ENCODE results near the gene LRRC75A. TPM values are rescaled to one million over a fixed set of nuclear protein-coding genes. Genes with fewer than 3 reads are reported as not detected.

The LRRC75A gene
- total RNA-seq, 1 experiment from 2014 or later, result 10.1 TPM

DNA sequence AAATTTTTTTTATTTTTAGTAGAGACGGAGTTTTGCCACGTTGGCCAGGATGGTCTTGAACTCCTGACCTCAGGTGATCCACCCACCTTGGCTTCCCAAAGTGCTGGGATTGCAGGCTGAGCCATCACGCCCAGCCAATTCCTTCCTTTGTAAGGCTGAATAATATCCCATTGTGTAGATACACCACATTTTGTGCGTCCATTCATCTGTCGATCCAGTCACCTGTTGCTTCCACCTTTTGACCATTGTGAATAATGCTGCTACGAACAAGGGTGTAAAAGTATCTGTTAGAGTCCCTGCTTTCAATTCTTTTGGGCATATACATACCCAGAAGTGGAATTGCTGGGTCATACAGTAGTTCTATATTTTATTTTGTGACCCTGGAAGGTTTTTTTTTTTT lies 61.3 kb downstream of the LRRC75A start:
- Histone ChIP-seq H3K27ac (ENCODE audit: insufficient read length, low read depth, low read length) (no peak overlapping the region), H3K4ac (ENCODE audit: low read depth, low read length) (no peak overlapping the region), H3K27me3 (ENCODE audit: insufficient read depth, low read length) (no peaks in the 10 kb centered on the region), H3K4me1 (ENCODE audit: insufficient read depth, low read length) (no peaks in the 10 kb centered on the region; the same call in 1 of the 2 replicates), H2BK20ac (ENCODE audit: low read depth, low read length, poor library complexity, severe bottlenecking) (no peak overlapping the region), H3K14ac (ENCODE audit: insufficient read depth, low read length) (no peak overlapping the region), H4K91ac (ENCODE audit: insufficient read length, low read depth, low read length) (no peak overlapping the region), H4K20me1 (ENCODE audit: control insufficient read depth, insufficient read depth, insufficient read length) (no peaks in the 10 kb centered on the region), H2AK5ac (ENCODE audit: insufficient read length, low read length) (no peak overlapping the region), H3K79me2 (ENCODE audit: insufficient read depth, low read length) (no peaks in the 10 kb centered on the region), H3K18ac (ENCODE audit: insufficient read length, low read depth, low read length) (no peak overlapping the region), H2AFZ (ENCODE audit: low read length) (no peak overlapping the region), H2BK5ac (ENCODE audit: insufficient read length, low read length) (no peak overlapping the region), H2BK15ac (ENCODE audit: low read depth, low read length) (no peak overlapping the region), H3K9ac (ENCODE audit: extremely low read depth, insufficient read length, low read length) (no peak overlapping the region), H4K5ac (ENCODE audit: insufficient read length, low read depth, low read length) (no peak overlapping the region), H2BK12ac (ENCODE audit: insufficient read length, low read depth, low read length) (no peak overlapping the region), H3K4me2 (ENCODE audit: insufficient read depth, insufficient read length, low read length) (no peak overlapping the region), H4K8ac (replicated peaks; ENCODE audit: insufficient read length, low read depth, low read length) (no peak overlapping the region), H3K23me2 (ENCODE audit: insufficient read length, low read depth, low read length, poor library complexity, severe bottlenecking) (no peaks in the 10 kb centered on the region), H3K9me3 (ENCODE audit: control insufficient read depth, low read depth, low read length) (no peaks in the 10 kb centered on the region), H3K56ac (ENCODE audit: insufficient read length, low read depth, low read length) (no peak overlapping the region), H2BK120ac (ENCODE audit: low read depth, low read length, poor library complexity, severe bottlenecking) (no peak overlapping the region), H3T11ph (ENCODE audit: low read length) (no peak overlapping the region), H3K23ac (ENCODE audit: insufficient read length, low read depth, low read length) (no peak overlapping the region), H3K79me1 (ENCODE audit: insufficient read depth, low read depth, low read length, poor library complexity, severe bottlenecking) (no peaks in the 10 kb centered on the region)
- no peak overlapping the region for H3K27ac Mint-ChIP-seq
- H3K4me3 Mint-ChIP-seq, result no peak overlapping the region
- H3K4me1 Mint-ChIP-seq, result peaks cover 5 to 16% of the 10 kb centered on the region in 2 experiments
- no peaks in the 10 kb centered on the region; a peak in 1 of 5 replicates for H3K9me3 Mint-ChIP-seq
- TF ChIP-seq, protein P1, sequence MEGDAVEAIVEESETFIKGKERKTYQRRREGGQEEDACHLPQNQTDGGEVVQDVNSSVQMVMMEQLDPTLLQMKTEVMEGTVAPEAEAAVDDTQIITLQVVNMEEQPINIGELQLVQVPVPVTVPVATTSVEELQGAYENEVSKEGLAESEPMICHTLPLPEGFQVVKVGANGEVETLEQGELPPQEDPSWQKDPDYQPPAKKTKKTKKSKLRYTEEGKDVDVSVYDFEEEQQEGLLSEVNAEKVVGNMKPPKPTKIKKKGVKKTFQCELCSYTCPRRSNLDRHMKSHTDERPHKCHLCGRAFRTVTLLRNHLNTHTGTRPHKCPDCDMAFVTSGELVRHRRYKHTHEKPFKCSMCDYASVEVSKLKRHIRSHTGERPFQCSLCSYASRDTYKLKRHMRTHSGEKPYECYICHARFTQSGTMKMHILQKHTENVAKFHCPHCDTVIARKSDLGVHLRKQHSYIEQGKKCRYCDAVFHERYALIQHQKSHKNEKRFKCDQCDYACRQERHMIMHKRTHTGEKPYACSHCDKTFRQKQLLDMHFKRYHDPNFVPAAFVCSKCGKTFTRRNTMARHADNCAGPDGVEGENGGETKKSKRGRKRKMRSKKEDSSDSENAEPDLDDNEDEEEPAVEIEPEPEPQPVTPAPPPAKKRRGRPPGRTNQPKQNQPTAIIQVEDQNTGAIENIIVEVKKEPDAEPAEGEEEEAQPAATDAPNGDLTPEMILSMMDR (conservative IDR thresholded peaks at IDR 0.05), result no peak
- H3K27me3 Mint-ChIP-seq (ENCODE audit: low read depth), result peaks cover 2% of the 10 kb centered on the region
- no peaks in the 10 kb centered on the region; a peak in 1 of 7 replicates for H3K36me3 Mint-ChIP-seq (ENCODE audit: insufficient read depth in 1 of 3, low read depth in 3 of 3)
- WGBS (ENCODE audit: extremely low coverage, insufficient read length, low lambda C conversion rate), result no CpG with 5 or more reads among the region's 6 CpGs
- DNase-seq, result no peak
